Thoracic aorta (tissue), 2 donors: ENCODE measurements around the gene SBF1. TPM values are rescaled to one million over a fixed set of nuclear protein-coding genes. Genes with fewer than 3 reads are reported as not detected.

ENCODE experiments used
- ATAC-seq: fragments of 150-250 bp; one replicate; pipeline ENCODE4 v1.8.0; 2017; ENCODE audit warnings: low read depth; ENCODE audit not compliant: insufficient number of reproducible peaks, low FRiP score
- DNase-seq: peaks from one replicate; pipeline ENCODE4 v3.0.0-alpha.2; 2020; ENCODE audit warnings: low spot score
- H3K27ac ChIP-seq, 2 donors: fragments of 200-600 bp; sonication (generic); 1 replicate in 1 of 2; 2 replicates in 1 of 2; pipeline ENCODE4 v1.5.1; 2016; ENCODE audit warnings: mild to moderate bottlenecking in 2 of 2, moderate library complexity in 2 of 2
- H3K27me3 ChIP-seq: fragments of 200-600 bp; sonication (generic); replicated peaks from 2 replicates; pipeline ENCODE4 v1.6.0; 2016; ENCODE audit warnings: mild to moderate bottlenecking; ENCODE audit not compliant: insufficient read depth
- H3K36me3 ChIP-seq: fragments of 200-600 bp; sonication (generic); one replicate; pipeline ENCODE4 v1.5.1; 2016
- H3K4me1 ChIP-seq, 2 donors: fragments of 200-600 bp; sonication (generic); 1 replicate in 1 of 2; 2 replicates in 1 of 2; pipeline versions ENCODE4 v1.5.1 to v1.6.0; 2016; ENCODE audit warnings: low read depth in 2 of 2, mild to moderate bottlenecking in 1 of 2; ENCODE audit not compliant: control insufficient read depth in 1 of 2
- H3K4me3 ChIP-seq: fragments of 200-600 bp; sonication (generic); 2 replicates; pipeline ENCODE4 v1.5.1; 2016; ENCODE audit warnings: mild to moderate bottlenecking
- H3K9me3 ChIP-seq: fragments of 200-600 bp; sonication (generic); 2 replicates; pipeline ENCODE4 v1.5.1; 2016
- CTCF ChIP-seq: fragments of 200-600 bp; sonication (generic); IDR thresholded peaks from one replicate; pipeline ENCODE4 v1.5.1; 2019; ENCODE audit warnings: antibody characterized with exemption
- total RNA-seq, 2 donors: library from RNA; depleted of rRNA; stranded (reverse); fragments of >200 nt; gene quantifications; one replicate each; pipeline versions ENCODE4 v1.1.0 to v1.2.3, GENCODE V29; 2016

SBF1 gene
- total RNA-seq, 2 donors from 2014 or later = 72.9 to 99.9 TPM

GRCh38 chr22:50505276-50505775, 30.5 kb upstream of the SBF1 start:
- Histone ChIP-seq H3K4me3 (no peak overlapping the region), H3K27ac (no peak overlapping the region), H3K9me3 (no peaks in the 10 kb centered on the region), H3K27me3 (no peaks in the 10 kb centered on the region), H3K36me3 (peaks cover 24% of the 10 kb centered on the region), H3K4me1 (peaks cover 15 to 29% of the 10 kb centered on the region in 2 donors)
- DNase-seq = no peak
- no peak for TF ChIP-seq CTCF
- ATAC-seq = no peak

GRCh38 chr22:50504369-50505211, 29.8 kb upstream of the SBF1 start:
- ATAC-seq (no peak), DNase-seq (no peak)
- Histone ChIP-seq H3K36me3 (peaks cover 24% of the 10 kb centered on the region), H3K4me1 (peaks cover 15 to 29% of the 10 kb centered on the region in 2 donors), H3K4me3 (no peak overlapping the region), H3K9me3 (no peaks in the 10 kb centered on the region), H3K27me3 (no peaks in the 10 kb centered on the region), H3K27ac (no peak overlapping the region)
- TF ChIP-seq CTCF = no peak

GRCh38 chr22:50503475-50504145, 28.8 kb upstream of the SBF1 start:
- no peak for TF ChIP-seq CTCF
- Histone ChIP-seq H3K9me3 (no peaks in the 10 kb centered on the region), H3K4me3 (no peak overlapping the region), H3K4me1 (peaks cover 8 to 20% of the 10 kb centered on the region in 2 donors), H3K27me3 (no peaks in the 10 kb centered on the region), H3K36me3 (peaks cover 24% of the 10 kb centered on the region), H3K27ac (no peak overlapping the region)
- no peak for ATAC-seq
- DNase-seq = no peak

GRCh38 chr22:50502628-50503474, 28.0 kb upstream of the SBF1 start:
- H3K9me3 ChIP-seq = no peaks in the 10 kb centered on the region
- H3K27ac ChIP-seq = no peak overlapping the region
- H3K4me3 ChIP-seq = no peak overlapping the region
- no peaks in the 10 kb centered on the region for H3K27me3 ChIP-seq
- no peak for DNase-seq
- ATAC-seq = no peak
- H3K36me3 ChIP-seq = peaks cover 24% of the 10 kb centered on the region
- no peak for TF ChIP-seq CTCF
- H3K4me1 ChIP-seq = peaks cover 6 to 18% of the 10 kb centered on the region in 2 donors
